Dermis blood vessel endothelial cell (primary cell): Measurements from ENCODE around the gene GGA1. TPM values are rescaled to one million over a fixed set of nuclear protein-coding genes. Genes with fewer than 3 reads are reported as not detected.
"Not testable (repeated sequence)": the region's sequence is repeated elsewhere in the genome, so short reads cannot be mapped to it uniquely, and the experiment has no call there.

Experiments
- DNase-seq: peaks from one replicate; pipeline ENCODE4 v3.0.0; 2010
- total RNA-seq: library from RNA; depleted of rRNA; stranded (reverse); fragments of >200 nt; gene quantifications from 2 replicates; pipeline ENCODE4 v1.2.3, GENCODE V29; 2014

The GGA1 gene
- total RNA-seq, 1 donor from 2014 or later = 55.3 TPM

DNA sequence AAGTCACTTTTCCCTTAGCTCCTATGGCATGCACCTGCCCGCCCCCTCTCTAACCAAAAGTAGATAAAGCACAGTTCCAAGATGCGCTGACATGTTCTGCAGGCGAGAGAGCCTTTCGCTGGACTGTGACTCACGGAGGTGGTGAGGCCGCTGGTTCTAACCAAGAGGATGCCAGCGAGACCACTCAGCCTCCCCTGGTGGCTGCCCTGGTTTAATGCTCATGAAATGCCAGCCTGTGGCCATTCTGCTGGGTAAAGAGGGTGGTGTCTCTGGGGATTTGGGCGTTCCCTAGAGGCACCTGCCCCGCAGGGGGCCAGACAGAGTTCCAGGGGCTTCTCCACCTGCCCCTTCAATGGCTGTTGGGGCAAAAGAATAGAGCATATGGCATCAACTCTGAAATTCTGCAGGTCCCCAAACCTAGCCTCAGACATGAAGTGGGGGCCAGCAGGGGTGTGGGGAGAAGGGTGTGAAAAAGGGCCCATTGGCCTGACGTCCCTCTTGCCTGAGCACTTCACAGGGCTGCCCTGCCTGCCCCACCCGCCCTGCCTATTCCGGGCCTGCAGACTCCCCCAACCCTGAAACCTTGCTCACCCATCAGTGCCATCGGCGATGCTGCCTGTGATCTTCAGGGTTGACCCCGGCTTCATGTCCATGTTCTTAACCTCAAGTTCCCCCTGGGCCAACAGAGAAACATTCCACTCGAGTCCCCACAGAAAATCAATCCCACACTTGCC is 37.2 kb upstream of the GGA1 start:
- DNase-seq = peak; percentile 46

DNA sequence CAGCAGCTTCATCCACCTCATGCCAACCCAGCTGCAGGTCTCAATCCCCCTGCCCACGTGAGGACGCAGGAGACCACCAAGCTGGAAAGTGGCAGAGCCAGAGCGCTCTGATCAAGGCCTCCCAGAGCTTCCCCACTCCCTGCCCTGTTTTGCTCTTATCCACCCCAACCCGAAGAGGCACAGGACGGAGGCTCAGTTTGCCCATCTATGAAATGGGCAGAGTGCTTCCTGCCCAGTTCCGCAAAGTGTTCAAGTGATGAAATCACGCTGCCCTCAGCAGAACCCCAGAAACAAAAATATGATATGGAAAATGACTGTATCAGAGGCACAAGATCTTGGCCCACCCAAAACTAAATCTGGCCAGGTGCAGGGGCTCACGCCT is 36.7 kb upstream of the GGA1 start:
- DNase-seq = no peak

DNA sequence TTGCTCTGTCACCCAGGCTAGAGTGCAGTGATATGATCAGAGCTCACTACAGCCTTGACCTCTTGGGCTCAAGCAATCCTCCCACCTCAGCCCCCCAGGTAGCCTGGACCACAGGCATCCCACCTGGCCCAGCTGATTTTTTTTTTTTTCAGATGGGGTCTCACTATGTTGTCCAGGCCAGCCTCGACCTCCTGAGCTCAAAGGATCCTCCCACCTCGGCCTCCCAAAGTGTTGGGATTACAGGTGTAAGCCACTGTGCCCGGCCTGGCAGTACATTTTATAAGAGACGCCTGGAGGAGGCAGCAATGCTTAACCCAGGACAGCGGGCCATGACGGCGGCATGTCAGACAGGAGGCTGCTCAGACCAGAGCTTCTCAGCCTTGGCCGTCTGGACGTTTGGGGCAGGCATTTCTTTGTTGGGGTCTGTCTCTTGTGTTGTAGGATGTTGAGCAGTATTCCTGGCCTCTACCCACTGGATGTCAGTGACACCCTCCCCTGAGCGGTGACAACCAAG is 33.1 kb upstream of the GGA1 start:
- DNase-seq = no peak

DNA sequence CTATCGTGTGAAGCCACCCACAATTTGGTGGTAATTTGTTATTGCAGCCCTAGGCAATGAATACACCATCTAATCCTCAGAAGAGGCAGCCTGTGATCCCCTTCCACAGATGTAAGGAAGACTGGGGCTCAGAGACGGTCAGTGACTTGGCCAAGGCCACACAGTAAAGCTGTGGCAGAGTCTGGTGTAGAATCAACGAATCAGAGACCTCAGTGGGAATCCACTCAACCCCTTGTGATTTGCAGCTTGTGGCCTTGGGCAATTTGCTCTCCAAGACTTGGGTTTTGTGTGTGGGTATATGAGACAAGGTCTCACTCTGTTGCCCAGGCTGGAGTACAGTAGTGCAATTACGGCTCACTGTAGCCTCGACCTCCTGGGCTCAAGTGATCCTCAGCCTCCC is 30.6 kb upstream of the GGA1 start:
- DNase-seq = no peak

DNA sequence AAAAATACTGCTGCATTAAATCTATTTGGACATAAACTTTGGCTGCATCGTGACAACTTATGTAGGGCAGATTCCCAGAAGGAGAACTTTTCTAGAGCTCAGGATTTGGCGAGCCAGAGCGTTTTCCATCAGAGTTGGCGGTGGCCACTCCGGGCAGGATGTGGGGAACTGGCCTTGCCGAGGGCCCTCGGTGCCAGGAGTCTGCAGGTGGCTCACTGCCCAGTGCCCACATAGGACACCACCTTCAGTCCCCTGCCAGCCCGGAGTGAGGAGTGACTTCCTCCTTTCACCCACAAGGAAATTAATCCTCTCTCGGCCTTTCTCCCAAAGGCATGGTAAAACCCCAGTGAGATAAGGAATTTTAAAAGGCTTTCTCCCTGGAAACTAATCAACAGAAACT is 27.1 kb upstream of the GGA1 start:
- peak; percentile 36 for DNase-seq

DNA sequence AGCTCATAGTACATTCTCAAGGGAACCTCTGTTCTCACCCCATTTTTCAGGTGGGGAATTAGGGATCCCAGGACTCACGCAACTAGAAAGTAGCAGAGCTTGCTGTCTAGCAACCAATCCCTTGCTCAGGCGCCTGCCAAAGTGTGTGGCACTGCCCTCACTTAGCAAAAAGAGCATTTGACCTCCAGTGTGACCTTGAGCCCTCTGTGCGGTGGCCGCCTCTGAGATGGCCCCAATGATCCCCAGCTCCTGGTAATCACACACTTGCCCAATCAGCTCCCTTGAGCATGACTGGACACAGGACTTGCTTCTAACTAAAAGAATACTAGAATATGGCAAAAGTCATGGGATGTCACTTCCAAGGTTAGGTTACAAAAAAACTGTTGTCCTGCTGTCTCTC is 26.1 kb upstream of the GGA1 start:
- DNase-seq = no peak

DNA sequence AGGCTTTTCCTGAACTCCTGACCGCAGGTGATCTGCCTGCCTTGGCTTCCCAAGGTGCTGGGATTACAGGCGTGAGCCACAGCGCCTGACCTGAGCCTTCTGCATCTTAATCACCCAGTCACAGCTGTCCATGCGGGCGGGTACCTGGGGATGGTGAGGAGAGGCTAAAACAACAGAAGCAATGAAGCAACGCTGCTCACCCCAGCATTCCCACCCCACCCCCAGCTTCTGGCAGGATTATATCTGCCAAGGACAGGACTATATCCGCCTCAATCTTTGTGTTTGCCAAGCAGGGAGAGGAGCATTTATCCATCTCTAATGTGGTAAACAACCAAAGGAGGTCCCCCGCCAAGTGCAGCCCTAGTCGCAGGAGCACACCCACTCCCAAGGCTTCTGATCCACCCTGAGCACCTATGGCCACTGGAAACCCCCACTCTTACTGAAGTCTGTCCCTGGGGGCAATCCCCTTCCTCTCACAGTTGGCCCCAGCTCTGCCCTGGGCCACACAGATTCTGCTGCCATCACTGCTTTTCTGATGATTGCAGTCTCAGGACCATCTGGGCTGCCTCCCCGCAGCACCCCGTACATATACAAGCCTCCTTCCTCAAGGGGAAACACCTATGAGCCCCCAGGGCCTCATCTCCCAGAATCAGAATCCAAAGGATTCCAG is 20.0 kb upstream of the GGA1 start:
- no peak for DNase-seq

DNA sequence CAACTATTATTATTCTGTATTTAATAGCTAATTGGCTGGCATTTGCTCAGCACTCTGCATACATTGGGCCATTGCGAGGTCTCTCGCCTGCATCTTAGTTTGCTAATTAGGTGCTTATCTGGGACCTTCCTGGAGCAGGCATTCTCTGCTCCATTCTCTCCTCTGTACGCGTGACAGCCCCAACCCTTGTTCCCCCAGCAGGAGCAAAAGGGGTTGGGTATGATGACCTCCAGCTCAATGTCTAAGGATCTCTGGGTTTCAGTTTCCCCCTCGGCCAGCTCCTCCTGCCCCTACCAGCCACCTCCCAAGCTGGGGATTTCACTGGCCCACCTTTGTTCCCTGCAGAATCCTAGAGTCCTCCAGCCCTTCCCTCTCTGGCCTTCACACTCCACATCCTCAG is 19.0 kb upstream of the GGA1 start:
- DNase-seq = no peak

DNA sequence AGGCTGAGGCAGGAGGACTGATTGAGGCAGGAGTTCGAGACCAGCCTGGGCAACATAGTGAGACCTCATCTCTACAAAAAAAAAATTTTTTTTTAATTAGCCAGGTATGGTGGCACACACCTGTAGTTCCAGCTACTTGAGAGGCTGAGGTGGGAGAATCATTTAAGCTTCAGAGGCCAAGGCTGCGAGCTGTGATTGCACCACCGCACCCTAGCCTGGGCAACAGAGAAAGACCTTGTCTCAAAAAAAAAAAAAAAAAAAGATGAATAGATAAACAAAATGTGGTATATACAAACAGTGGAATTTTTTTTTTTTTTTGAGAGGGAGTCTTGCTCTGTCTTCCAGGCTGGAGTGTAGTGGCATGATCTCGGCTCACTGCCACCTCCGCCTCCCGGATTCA is 17.6 kb upstream of the GGA1 start:
- DNase-seq = not testable (repeated sequence)

DNA sequence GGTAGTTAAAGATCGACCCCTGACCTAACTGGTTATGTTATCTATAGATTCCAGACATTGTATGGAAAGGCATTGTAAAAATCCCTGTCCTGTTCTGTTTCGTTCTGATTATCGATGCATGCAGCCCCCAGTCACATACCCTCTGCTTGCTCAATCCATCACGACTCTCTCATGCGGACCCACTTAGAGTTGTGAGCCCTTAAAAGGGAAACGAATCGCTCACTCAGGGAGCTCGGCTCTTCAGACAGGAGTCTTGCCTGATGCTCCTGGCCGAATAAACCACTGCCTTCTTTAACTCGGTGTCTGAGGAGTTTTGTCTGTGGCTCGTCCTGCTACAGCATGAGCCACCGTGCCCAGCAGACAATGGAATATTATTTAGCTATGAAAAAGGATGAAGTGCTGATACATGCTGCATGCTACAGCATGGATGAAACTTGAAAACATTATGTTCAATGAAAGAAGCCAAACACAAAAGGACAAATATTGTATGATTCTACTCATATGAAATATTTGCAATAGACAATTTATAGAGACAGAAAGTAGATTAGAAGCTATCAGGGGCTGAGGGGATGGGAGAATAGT is 16.7 kb upstream of the GGA1 start:
- DNase-seq = no peak

DNA sequence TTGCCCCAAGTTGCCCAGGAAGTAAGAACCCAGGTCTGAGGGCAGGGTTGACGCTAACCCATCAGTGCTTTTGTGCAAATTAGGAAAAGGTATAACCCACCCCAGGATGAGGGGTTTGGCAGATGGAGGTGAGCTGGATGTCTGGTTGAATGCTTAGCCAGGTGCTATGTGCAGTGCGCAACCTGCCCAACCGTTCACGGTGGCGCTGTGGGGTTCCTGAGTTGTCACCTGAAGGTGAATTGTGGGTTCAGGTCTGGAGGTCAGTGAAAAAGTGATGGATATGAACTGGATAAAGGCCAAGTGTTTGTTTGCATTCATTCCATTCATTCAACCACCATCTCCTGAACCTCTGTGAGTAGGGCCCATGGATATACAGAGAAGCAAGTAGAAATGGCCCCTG is 14.4 kb upstream of the GGA1 start:
- DNase-seq = no peak

DNA sequence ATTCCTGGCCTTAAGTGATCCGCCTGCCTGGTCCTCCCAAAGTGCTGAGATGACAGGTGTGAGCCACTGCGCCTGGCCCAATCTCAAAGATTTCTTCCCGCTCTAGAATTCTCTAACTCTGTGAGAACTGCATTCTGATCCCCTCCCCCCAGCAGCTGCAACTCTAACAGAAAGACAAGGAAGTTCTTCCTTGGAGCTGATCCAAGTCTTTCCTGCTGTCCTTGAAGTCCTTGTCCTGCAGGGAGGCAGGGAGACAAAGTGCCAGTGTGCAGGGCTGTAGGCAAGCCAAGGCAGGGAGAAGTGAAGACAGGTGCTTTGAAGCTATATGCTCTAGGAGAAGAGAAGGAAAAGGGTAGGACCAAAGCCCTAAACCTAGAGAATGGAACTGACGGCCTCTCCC is 9.5 kb upstream of the GGA1 start:
- DNase-seq = peak; percentile 14

DNA sequence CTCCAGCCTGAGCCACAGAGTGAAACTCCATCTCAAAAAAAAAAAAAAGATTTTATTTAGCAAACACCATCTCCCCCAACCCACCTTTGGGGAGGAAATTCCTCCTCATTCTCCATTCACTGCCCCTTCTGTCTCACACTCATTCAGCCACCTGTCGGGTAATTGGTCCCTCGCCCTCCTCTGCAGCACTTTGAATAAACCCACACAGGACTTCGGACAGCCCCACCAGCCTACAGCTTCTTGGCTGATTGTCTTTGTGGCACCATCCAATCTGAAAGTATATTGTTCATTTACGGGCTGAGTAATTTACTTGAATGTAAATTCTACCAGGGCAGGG is 7.5 kb upstream of the GGA1 start:
- no peak for DNase-seq

DNA sequence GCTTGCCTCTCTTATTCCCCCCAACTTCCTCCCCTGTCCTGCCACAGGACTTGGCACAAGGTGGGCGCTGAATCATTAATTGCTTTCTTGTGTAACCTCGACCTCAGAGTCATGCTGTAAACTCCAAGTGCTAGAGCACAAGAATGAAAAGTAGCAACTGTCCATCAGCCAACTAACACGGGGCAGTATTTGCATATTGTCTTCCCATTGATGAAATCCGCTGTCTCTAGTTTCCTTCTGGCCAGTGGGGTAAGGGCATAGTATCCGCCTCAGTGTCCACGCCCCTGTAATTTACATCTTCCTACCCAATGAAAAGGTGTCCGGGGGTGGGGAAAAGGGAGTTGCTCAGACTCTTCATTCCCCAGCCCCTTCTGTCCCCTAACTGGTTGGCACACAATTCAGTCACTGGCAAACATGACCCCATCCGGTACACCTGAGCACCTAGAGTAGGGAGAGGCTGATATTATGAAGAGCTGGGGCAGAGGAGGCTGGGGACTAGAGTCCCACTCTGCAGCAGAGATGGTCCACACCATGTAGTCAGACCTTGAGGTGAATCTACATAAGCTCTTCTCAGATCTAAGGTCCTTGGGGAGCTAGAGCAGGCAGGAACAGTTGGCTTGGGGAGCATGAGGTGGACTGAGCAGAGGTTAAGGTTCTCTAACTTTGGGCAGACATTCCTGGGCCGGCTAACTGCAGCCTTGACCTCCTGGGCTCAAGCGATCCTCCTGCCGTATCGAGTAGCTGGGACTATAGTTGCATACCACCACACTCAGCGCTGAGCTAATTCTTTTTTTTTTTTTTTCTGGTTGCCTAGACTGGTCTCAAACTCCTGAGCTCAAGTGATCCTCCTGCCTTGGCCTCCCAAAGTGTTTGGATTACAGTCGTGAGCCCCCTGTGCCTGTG is 6.8 kb upstream of the GGA1 start:
- peak; percentile 65 for DNase-seq

DNA sequence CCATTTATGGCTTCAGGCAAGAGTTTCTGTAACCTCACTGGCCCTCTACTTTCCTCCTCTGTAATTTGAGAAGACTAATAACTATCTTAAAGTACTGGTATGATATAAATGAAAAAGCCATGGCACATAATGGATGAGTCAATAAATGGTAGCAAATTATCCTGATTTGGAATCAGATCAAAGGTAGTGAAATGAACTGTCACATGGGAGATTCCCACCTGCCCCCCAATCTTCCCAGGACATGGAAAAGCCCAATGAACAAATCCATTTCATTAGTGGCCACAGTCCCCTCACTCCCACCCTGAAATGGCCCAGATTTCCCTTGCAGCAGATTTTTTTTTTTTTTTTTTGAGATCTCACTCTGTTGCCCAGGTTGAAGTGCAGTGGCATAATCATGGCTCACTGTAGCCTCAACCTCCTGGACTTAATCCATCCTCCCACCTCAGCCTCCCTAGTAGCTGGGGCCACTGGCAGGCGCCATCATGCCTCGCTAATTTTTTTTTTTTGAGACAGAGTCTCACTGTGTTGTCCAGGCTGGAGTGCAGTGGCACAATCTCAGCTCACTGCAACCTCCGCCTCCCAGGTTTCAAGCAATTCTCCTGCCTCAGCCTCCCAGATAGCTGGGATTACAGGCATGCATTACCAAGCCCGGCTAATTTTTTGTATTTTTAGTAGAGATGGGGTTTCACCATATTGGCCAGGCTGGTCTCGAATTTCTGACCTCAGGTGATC is 5.9 kb upstream of the GGA1 start:
- DNase-seq = not testable (repeated sequence)

DNA sequence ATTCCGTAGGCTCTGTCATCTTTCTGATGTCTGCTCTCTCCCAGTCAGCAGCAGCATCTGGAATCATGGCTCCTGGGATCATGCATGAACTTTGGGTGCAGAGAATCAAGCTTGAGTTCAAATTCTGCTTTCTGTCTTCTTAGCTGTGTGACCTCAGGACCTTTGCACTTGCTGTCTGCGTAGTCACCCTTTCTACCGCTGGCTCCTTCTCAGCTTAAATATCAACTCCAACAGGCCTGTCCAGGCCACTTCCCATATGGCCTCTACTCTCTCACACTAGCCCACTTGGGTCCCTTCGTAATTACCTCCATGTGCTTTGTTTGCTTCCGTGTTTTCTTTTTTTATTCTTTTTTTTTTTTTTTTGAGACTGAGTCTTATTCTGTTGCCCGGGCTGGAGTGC is 4.6 kb upstream of the GGA1 start:
- no peak for DNase-seq

DNA sequence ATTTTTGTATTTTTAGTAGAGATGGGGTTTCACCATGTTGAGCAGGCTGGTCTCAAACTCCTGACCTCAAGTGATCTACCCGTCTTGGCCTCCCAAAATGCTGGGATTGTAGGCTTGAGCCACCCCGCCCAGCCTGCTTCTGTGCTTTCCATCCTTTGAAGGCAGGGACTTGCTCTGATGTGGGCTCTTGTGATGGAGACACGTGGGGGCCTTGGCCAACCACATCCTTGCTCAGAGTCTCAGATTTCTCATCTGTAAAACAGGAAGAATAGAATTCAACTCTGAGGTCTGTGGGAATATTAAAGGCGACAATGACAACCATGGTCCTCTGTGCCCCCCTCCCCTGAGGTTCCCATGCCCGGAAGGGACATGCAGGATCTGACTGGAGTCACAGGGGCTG is 3.8 kb upstream of the GGA1 start:
- DNase-seq = no peak

DNA sequence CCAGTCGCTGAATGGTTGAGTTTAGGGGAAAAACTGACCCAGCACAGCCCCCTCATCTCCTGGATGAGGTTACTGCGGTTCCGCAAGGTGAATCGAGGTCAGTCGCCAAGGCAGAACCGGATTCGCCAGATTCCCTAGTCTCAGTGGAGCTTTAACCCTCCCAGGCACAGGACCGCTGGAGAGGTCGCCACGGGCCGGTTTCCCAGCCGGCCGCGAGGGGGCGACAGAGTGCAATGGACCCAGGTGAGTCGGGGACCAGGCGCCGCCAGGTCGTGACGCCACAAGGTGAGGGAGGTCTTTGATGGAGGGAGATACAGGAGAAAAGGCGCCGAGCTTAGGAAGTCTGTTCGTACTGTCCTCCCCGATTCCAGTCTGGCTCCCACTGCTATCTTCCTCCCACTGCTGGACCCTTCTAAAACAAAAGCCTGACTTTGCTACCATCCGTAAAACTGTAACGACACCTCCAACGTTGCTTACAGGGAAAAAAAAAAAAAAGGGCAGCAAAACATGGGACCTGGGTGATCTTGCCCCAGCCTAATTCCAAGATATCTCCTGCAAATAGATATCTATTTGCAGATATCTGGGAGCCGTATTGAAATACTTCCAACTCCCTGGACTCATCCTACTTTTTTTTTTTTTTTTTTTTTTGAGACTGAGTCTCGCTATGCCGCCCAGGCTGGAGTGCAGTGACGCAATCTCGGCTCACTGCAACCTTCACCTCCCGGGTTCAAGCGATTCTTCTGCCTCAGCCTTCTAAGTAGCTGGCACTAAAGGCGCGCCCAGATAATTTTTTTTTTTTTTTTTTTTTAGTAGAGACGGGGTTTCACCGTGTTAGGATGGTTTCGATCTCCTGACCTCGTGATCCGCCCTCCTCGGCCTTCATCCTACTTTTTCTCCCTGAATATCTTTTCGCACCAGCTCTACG is 1.4 kb upstream of the GGA1 start:
- peak; percentile 80 for DNase-seq

DNA sequence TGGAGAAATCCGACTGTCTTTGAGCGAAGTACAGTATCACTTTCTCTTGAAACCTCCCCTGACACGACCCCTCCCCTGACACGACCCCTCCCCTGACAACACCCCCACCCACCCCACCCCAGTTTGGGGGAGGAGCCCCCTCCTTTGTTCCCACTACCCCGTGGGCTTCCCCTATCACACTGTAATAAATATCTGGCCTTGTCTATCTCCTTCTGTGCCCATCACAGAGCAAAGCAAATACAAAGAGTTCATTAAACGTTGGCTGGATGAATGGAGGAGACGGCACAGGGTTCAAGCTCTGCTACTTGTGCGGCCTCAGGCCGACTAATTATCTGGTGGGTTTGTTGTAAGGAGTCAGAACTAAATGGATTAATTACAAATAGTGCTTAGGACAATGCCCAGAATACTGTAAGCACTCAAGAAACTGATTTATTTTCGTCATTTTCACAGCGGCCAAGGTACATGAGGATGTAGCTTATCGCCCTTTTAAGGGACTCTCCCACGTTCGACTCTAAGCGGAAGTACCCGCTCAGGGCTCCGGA is 628 bp upstream of the GGA1 start:
- no peak for DNase-seq

DNA sequence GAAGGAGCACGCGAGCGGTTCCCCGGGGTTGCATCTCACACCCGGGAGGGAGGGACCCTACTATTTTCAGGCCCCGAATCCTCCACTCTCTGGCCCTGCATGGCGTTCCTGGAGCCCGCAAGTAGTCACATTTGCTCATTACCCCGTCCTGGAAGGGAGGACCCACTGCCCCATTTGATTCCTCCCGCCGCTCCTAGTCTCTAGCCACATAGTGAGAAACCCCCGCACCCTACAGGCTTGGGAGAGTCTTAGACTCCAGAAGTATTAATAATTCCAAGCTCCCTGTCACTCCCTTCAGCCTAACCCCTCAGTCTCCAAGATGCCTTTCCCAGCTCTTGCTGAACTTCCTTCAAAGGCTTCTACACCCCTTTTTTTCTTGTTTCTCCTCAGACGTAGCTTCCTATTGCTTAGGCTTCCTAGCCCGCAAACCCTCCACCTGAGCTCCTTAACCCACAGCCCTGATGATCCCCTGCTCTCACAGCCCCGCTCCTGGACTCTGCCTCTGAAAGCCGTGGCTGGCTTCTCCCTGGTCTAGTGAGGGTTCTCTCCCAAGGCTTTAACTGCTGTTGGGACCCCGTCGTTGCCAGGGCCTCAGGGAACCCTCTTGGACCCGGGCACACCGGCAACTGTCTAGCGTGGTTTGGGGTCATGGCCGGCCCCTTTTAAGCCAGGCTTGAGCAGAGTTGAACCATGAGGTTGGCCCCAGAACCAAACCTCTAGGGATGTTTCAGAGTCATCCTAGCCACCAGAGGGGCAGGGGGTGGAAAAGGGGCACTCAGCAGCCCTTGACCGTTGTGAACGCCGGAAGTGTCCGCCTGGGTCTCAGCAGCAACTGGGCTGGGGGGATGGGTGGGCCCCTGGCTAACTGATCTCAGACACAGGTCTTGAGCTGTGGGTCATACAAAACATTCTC is 862 bp downstream of the GGA1 start:
- peak; percentile 35 for DNase-seq
